ES-I3 (cell line): ENCODE results near the gene AFAP1.
A peak's percentile ranks its signal among the peaks of the same experiment; 100 is the strongest.

Source experiments
- H3K36me3 ChIP-seq: 2 replicates; pipeline ENCODE4 v1.6.1; 2013; ENCODE audit warnings: mild to moderate bottlenecking, low read length, control low read depth, moderate library complexity; ENCODE audit not compliant: insufficient read depth
- H3K4me1 ChIP-seq: 2 replicates; pipeline ENCODE4 v1.6.1; 2013; ENCODE audit warnings: mild to moderate bottlenecking, control low read depth, low read length; ENCODE audit not compliant: insufficient read depth
- H3K9ac ChIP-seq: 2 replicates; pipeline ENCODE4 v1.6.1; 2013; ENCODE audit warnings: low read depth, mild to moderate bottlenecking, low read length, moderate library complexity
- H3K9me3 ChIP-seq: 2 replicates; pipeline ENCODE4 v1.6.1; 2013; ENCODE audit warnings: mild to moderate bottlenecking, low read length, moderate library complexity; ENCODE audit not compliant: control insufficient read depth, insufficient read depth

Gene AFAP1, protein sequence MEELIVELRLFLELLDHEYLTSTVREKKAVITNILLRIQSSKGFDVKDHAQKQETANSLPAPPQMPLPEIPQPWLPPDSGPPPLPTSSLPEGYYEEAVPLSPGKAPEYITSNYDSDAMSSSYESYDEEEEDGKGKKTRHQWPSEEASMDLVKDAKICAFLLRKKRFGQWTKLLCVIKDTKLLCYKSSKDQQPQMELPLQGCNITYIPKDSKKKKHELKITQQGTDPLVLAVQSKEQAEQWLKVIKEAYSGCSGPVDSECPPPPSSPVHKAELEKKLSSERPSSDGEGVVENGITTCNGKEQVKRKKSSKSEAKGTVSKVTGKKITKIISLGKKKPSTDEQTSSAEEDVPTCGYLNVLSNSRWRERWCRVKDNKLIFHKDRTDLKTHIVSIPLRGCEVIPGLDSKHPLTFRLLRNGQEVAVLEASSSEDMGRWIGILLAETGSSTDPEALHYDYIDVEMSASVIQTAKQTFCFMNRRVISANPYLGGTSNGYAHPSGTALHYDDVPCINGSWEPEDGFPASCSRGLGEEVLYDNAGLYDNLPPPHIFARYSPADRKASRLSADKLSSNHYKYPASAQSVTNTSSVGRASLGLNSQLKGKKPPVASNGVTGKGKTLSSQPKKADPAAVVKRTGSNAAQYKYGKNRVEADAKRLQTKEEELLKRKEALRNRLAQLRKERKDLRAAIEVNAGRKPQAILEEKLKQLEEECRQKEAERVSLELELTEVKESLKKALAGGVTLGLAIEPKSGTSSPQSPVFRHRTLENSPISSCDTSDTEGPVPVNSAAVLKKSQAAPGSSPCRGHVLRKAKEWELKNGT

DNA sequence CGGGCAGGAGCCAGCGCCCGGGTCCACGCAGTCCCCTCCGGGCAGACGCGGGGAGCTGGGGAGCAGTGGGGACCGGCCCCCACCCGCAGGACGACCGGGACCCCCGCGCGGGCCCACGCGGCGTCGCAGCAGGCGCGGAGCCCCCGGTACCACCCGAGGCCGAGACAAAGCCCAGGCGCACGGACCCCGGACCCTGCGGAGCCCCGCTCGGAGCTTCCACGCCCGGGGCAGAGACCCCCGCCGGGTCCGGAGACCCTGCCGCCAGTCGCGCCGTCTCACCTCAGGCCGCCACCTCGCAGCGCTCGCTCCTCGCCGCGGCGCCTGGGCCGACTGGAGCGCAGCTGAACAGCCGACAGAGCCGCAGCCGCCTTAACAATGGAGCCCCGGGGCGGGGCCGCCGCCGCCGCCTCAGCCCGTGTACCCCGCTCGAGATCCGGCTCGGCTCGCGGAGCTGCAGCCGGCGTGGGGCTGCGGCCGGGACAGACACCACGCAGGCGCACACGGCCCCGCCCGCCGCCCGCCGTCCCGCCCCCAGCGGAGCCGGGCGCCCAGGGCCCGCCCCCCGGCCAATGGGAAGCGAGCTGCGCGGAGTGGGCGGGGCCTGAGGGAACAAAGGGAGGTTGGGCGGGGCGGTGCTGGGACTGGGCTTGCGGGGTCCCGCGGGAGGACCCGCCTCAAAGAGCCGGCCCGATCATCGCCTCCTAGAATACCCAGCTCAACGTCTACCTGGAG, at the start of gene AFAP1:
Gene AFAP1, minus strand, starts transcription at position 485 of the 732 bp plus-strand sequence. CDS start 67,783 bp downstream, outside the sequence.
- Histone ChIP-seq H3K4me1 (peaks cover 12% of the 10 kb centered on the region; the same call in 1 of the 2 replicates), H3K9ac (peak within 1 kb of the TSS; percentile 53), H3K9me3 (no peaks in the 10 kb centered on the region), H3K36me3 (no peaks in the 10 kb centered on the region)

DNA sequence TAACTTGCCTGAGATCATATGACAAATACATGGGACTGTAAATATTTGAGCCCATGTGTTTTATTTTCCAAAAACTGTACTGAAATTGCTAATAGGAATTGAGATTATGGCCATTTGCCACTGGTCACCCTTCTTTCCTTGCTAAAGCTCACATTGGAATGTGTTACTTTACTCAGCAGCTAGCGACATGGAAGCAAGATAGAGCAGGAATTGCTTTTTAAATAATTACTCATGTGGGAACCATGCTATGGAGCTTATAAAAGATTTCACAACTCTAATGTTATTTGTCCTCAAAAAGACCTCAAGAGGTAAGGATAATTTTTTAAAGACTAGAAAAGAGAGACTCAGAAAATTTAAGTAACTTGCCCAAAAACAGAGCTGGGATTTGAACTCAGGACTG, 48.8 kb upstream of the AFAP1 start:
- no peaks in the 10 kb centered on the region for H3K9me3 ChIP-seq
- H3K36me3 ChIP-seq, result no peaks in the 10 kb centered on the region
- peaks cover 9% of the 10 kb centered on the region for H3K4me1 ChIP-seq
- H3K9ac ChIP-seq, result no peak overlapping the region

DNA sequence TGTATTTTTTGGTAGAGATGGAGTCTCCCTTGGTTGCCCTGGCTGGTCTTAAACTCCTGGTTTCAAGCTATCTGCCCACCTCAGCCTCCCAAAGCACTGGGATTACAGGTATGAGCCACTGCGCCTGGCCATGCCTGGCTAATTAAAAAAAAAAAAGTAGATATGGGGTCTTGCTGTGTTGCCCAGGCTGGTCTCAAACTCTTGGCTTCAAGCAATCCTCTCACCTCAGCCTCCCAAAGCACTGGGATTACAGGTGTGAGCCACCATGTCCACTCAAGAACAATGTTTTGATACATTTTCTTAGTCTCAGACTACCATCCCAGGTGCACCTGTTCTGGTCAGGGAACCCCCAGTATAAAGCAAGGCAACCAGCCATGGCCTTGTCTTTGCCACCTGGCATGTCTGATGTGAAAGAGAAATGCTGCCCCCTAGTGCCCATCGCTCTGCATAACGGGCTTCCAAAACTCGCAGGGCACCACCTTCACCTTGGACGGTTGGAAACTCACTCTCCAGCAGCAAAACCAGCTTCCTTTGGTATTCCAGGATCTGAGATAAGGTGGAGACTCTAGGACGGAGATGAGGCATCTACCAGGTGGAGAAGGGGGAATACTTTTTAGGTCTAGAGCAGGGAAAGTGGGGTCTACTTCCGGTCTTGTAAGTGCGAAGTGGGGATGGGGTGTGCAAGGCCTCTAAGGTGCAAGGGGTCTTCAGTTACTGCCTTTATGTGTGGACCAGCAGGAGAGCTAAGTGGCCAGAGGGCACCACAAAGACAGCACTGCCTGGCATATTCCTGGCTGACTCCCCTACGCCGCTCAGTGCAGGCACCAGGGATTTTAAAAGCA, 47.7 kb upstream of the AFAP1 start:
- Histone ChIP-seq H3K4me1 (peaks cover 9% of the 10 kb centered on the region), H3K9me3 (no peaks in the 10 kb centered on the region), H3K36me3 (no peaks in the 10 kb centered on the region), H3K9ac (no peak overlapping the region)

GRCh38 chr4:7985891-7986441, 46.3 kb upstream of the AFAP1 start:
- Histone ChIP-seq H3K9ac (no peak overlapping the region), H3K36me3 (no peaks in the 10 kb centered on the region), H3K9me3 (no peaks in the 10 kb centered on the region), H3K4me1 (peaks cover 14% of the 10 kb centered on the region)

DNA sequence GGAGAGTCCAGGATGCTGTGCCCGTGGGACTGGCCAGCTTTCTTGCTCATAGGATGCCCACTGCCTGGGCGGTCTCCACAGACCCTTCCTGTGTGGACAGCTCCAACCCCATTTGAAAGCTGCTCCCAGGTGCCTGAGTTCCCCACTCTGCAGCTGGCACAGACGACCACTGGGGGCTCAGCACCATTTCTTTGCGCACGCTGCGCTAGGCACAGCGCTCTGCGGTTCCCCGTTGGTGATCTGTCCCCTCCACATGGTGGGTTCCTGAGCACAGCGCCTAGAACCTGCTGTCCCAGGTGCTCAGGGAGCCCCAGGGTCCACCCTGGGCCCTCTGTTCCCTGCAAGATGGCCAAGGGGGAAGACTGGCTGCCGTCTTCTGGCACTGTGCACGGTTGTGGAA, 45.4 kb upstream of the AFAP1 start:
- H3K36me3 ChIP-seq, result no peaks in the 10 kb centered on the region
- H3K9ac ChIP-seq, result no peak overlapping the region

GRCh38 chr4:7984286-7984925, 44.7 kb upstream of the AFAP1 start:
- Histone ChIP-seq H3K36me3 (no peaks in the 10 kb centered on the region), H3K9ac (no peak overlapping the region), H3K9me3 (no peaks in the 10 kb centered on the region)

More for the DNA sequence above, 45.4 kb upstream of the AFAP1 start:
- Histone ChIP-seq H3K4me1 (peaks cover 14% of the 10 kb centered on the region), H3K9me3 (no peaks in the 10 kb centered on the region)

GRCh38 chr4:7983296-7983695, 43.6 kb upstream of the AFAP1 start:
- Histone ChIP-seq H3K9ac (no peak overlapping the region), H3K36me3 (no peaks in the 10 kb centered on the region), H3K9me3 (no peaks in the 10 kb centered on the region), H3K4me1 (peaks cover 32% of the 10 kb centered on the region)

More at GRCh38 chr4:7984286-7984925, 44.7 kb upstream of the AFAP1 start:
- H3K4me1 ChIP-seq, result peaks cover 21% of the 10 kb centered on the region

DNA sequence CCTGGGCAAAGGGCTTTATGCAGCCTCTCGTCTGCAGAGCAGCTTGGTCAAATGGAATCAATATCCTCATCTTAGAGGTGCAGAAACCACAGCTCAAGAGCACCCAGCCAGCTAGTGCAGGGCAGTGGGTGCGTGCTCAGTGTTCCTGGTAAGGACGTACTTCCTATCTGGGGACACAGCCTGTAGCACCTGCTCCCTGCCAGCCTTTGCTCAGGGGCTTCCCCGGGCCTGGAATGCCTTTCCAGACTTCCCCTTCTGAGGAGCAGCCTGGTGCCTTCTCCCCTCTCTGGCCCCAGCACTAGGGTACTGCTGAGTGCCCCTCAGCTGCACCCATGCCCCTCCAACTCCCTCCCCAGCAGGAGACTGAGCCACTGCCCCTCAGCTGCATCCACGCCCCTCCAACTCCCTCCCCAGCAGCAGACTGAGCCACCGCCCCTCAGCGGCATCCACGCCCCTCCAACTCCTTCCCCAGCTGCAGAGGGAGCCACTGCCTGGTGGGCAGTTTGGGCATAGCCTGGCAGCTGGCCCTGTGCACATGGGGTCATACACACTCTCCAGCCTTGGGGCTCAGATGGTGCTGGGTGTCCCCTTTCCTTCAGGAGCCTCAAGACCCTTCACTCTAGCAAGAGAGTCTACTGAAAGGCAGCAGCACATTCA, 42.2 kb upstream of the AFAP1 start:
- peaks cover 38% of the 10 kb centered on the region for H3K4me1 ChIP-seq
- no peaks in the 10 kb centered on the region for H3K36me3 ChIP-seq
- no peak overlapping the region for H3K9ac ChIP-seq
- H3K9me3 ChIP-seq, result no peaks in the 10 kb centered on the region

GRCh38 chr4:7980036-7980435, 40.4 kb upstream of the AFAP1 start:
- Histone ChIP-seq H3K36me3 (no peaks in the 10 kb centered on the region), H3K9me3 (no peaks in the 10 kb centered on the region), H3K4me1 (peaks cover 29% of the 10 kb centered on the region), H3K9ac (peak overlapping the region; percentile 24; the same call in 1 of the 2 replicates)

DNA sequence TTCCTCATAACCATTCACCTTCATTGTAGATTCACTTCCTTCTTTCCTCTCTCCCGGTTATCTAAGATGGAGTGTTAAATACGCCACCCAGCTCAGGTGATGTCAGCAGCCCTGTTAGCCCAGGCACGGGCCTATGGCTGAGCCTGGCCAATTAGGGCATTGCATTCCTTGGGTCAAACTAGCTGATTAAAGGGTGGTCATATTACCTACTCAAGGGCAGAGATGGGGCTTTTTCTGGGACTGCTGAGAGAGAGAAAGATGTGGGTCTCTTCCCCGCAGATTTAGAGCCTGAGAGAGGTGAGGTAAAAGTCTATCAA, 39.9 kb upstream of the AFAP1 start:
- Histone ChIP-seq H3K4me1 (peaks cover 29% of the 10 kb centered on the region), H3K9ac (peak overlapping the region; percentile 24; the same call in 1 of the 2 replicates)

GRCh38 chr4:7978907-7979651, 39.4 kb upstream of the AFAP1 start:
- peaks cover 29% of the 10 kb centered on the region for H3K4me1 ChIP-seq
- H3K9me3 ChIP-seq, result no peaks in the 10 kb centered on the region
- H3K9ac ChIP-seq, result peak overlapping the region; percentile 17; the same call in 1 of the 2 replicates
- H3K36me3 ChIP-seq, result no peaks in the 10 kb centered on the region

More for the DNA sequence above, 39.9 kb upstream of the AFAP1 start:
- Histone ChIP-seq H3K9me3 (no peaks in the 10 kb centered on the region), H3K36me3 (no peaks in the 10 kb centered on the region)

DNA sequence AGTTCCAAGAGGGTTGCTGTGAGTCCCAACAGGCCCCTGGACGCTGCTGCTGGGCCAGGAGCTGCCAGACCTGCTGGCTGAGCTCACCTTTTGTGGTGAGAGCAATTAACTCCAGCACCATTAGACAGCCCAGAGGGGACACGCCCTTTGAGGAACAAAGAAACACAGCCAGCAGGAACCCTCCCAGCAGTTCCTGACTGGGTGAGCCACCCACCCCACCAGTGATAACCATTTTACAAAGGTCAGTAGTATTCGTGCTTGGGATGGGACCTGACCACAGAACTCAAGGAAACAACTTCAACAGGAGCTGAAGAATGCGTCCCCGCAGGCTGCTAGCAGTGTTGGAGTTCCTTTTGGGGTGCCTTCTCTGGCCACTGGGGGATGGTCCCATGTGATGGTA, 38.8 kb upstream of the AFAP1 start:
- Histone ChIP-seq H3K9me3 (no peaks in the 10 kb centered on the region), H3K9ac (peak overlapping the region; percentile 17; the same call in 1 of the 2 replicates), H3K36me3 (no peaks in the 10 kb centered on the region), H3K4me1 (peaks cover 29% of the 10 kb centered on the region)
